Endothelial cell of umbilical vein (primary cell): Measurements from ENCODE around the gene COL20A1.

Source experiments
- CTCF ChIP-seq, 2 donors: IDR thresholded peaks; 1 replicate in 1 of 2; 2 replicates in 1 of 2; pipeline ENCODE4 v1.5.1; 2011; ENCODE audit warnings: low read length in 2 of 2, mild to moderate bottlenecking in 2 of 2, moderate library complexity in 2 of 2, control low read depth in 1 of 2, inconsistent platforms in 1 of 2, low read depth in 1 of 2; ENCODE audit not compliant: insufficient read depth in 1 of 2; ENCODE audit errors: extremely low read depth in 1 of 2
- EZH2 ChIP-seq: IDR thresholded peaks from 2 replicates; pipeline ENCODE4 v1.6.1; 2012; ENCODE audit warnings: borderline replicate concordance, low read depth, mild to moderate bottlenecking, moderate library complexity, low read length, inconsistent platforms; ENCODE audit not compliant: severe bottlenecking
- POLR2A ChIP-seq: IDR thresholded peaks from 2 replicates; pipeline ENCODE4 v1.6.1; 2012; ENCODE audit warnings: low read depth, mild to moderate bottlenecking, control low read depth, low read length
- POLR2AphosphoS5 ChIP-seq: IDR thresholded peaks from 2 replicates; pipeline ENCODE4 v1.6.1; 2012; ENCODE audit warnings: low read depth, mild to moderate bottlenecking, control low read depth, low read length, moderate library complexity; ENCODE audit not compliant: insufficient read depth

DNA sequence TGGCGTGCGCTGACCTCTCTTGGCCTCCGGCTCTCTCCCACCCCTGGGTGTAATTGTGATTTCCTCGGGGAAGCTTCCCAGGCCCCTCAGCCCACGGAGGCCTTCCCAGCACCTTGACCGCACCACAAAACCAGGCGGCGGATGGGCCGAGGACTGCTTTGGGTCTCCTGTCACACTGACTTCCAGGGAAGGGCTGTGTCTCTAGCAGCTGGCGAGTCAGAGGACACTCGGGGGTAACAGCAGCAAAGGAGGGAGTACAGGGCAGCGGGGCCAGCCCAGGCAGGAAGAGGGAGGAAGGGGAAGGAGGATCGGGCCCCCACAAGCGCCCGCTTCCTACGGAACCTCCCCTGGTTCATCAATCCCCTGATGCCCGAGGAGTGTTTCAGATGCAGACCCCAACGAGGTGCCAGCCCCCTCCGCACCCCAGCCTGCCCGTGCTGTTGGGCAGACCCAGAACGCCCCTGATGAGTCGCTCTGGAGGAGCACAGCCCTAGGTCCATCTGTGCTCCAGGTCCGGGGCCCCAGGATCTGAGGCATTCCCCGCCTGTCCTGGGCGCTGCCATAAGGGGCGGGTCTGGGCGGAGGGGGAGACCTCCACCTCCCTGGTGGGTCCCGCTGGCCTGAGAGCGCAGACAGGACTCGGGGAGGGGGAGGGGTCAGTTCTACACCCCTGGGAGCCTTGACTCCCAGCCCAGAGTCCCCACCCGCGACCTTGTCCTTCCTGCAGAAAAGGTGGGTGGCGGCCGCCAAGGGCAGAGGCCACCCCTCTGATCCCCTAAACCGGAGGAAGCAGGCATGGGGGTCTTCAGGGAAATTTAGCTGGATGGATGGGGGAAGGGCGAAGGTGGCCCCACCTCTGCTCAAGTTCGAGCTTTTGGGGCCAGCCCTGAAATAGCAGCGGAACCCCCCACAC, 67.2 kb downstream of the COL20A1 start:
- TF ChIP-seq CTCF (IDR thresholded peaks at IDR 0.05; ENCODE audit: extremely low read depth in 1 of 2, insufficient read depth in 1 of 2, low read depth in 1 of 2, low read length in 2 of 2) (no peak), POLR2A (no peak), EZH2 (no peak), POLR2AphosphoS5 (no peak)
